Activated CD4-positive, alpha-beta T cell treated with anti-CD3 and anti-CD28 coated beads, Interleukin-2, amount 10 ng/mL, durations not matched to agents 24 days and 14 days (primary cell): ENCODE data around the gene OTUD1. TPM values are rescaled to one million over a fixed set of nuclear protein-coding genes. Genes with fewer than 3 reads are reported as not detected.
A peak's percentile ranks its signal among the peaks of the same experiment; 100 is the strongest.

Experiments
- DNase-seq: peaks from one replicate; pipeline ENCODE4 v3.0.0; 2022
- H3K27ac Mint-ChIP-seq: one replicate; pipeline ENCODE4 v1.8.0; 2022; ENCODE audit warnings: mild to moderate bottlenecking, mixed read lengths
- H3K27me3 Mint-ChIP-seq: one replicate; pipeline ENCODE4 v1.8.0; 2022; ENCODE audit warnings: mixed read lengths
- H3K36me3 Mint-ChIP-seq: one replicate; pipeline ENCODE4 v1.8.0; 2022; ENCODE audit warnings: low read depth, mild to moderate bottlenecking, mixed read lengths
- H3K4me1 Mint-ChIP-seq: one replicate; pipeline ENCODE4 v1.8.0; 2021; ENCODE audit warnings: mixed read lengths
- H3K4me3 Mint-ChIP-seq: one replicate; pipeline ENCODE4 v1.8.0; 2022; ENCODE audit warnings: mild to moderate bottlenecking, moderate library complexity, mixed read lengths
- H3K9me3 Mint-ChIP-seq: one replicate; pipeline ENCODE4 v1.8.0; 2021; ENCODE audit warnings: mixed read lengths
- intact Hi-C: fragments of 100-400 bp; cut with micrococcal nuclease; formaldehyde crosslinking; loops from one replicate; pipeline ENCODE4 v1.15.1; 2023
- total RNA-seq: library from RNA; stranded (reverse); gene quantifications from 2 replicates; pipeline ENCODE4 v1.2.3, GENCODE V29; 2022

The OTUD1 gene
- total RNA-seq, 1 donor from 2014 or later: 12.6 TPM

DNA sequence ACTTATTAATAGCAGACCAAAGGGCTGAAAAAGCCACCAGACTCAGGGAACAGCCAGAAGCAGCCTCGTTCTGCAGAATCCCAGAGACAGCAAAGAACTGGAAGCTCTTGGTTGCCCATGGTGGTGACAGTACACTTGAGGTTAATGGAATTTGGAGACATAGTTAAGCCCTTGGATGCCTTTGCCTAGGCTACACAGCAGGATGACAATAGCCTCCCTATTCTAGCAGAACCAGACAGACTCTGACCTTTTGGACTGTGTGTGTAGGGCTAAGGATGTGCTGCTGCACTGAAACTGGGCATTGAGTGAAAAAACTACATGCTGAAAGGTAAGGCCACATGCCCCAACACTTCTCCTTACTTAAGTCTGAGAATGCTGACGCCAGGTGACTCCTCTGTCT, 22.7 kb downstream of the OTUD1 start:
- Mint-ChIP-seq H3K9me3 (peaks cover 6% of the 10 kb centered on the region), H3K4me1 (peaks cover 4% of the 10 kb centered on the region), H3K36me3 (no peaks in the 10 kb centered on the region), H3K4me3 (no peak overlapping the region), H3K27ac (no peak overlapping the region), H3K27me3 (peaks cover 1% of the 10 kb centered on the region)
- intact Hi-C loops: no loop called here
- no peak for DNase-seq

GRCh38 chr10:23467012-23467411, 28.1 kb downstream of the OTUD1 start:
- no peak overlapping the region for H3K27ac Mint-ChIP-seq

GRCh38 chr10:23467548-23467947, 28.7 kb downstream of the OTUD1 start:
- peaks cover 2% of the 10 kb centered on the region for H3K4me1 Mint-ChIP-seq
- no peak overlapping the region for H3K4me3 Mint-ChIP-seq
- DNase-seq: no peak
- H3K27ac Mint-ChIP-seq: no peak overlapping the region
- intact Hi-C loops: no loop called here
- H3K36me3 Mint-ChIP-seq: no peaks in the 10 kb centered on the region
- peaks cover 22% of the 10 kb centered on the region for H3K27me3 Mint-ChIP-seq
- H3K9me3 Mint-ChIP-seq: no peaks in the 10 kb centered on the region

More at GRCh38 chr10:23467012-23467411, 28.1 kb downstream of the OTUD1 start:
- Mint-ChIP-seq H3K4me1 (peaks cover 2% of the 10 kb centered on the region), H3K36me3 (no peaks in the 10 kb centered on the region), H3K9me3 (no peaks in the 10 kb centered on the region), H3K4me3 (no peak overlapping the region), H3K27me3 (peaks cover 22% of the 10 kb centered on the region)
- intact Hi-C loops: no loop called here
- DNase-seq: no peak

- H3K9me3 Mint-ChIP-seq: no peaks in the 10 kb centered on the region
- intact Hi-C loops: no loop called here
- peaks cover 22% of the 10 kb centered on the region for H3K27me3 Mint-ChIP-seq
- no peak for DNase-seq
- no peak overlapping the region for H3K27ac Mint-ChIP-seq
- no peak overlapping the region for H3K4me3 Mint-ChIP-seq
- peaks cover 3% of the 10 kb centered on the region for H3K4me1 Mint-ChIP-seq
- no peaks in the 10 kb centered on the region for H3K36me3 Mint-ChIP-seq
Observed at GRCh38 chr10:23469596-23470237, 30.8 kb downstream of the OTUD1 start.

DNA sequence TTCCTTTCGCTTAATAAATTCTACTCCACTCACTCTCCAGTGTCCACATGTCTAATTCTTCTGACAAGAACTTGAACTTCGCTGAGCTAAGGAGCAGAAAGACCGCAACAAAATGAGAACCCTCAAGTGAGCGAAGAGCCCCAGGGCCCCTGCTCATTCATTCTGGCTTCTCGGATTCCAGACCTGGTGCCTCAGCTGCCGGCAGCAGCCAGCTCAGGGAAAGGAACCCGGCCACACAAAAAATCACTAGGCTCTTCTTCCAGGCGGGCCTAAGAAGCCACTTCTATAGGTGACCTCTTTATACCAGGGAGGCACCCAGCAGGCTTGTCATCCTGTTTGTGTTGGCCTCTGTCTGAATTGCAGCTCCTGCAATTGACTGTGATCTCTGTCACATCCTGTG, 33.3 kb downstream of the OTUD1 start:
- no peak for DNase-seq
- H3K27me3 Mint-ChIP-seq: peaks cover 21% of the 10 kb centered on the region
- no peak overlapping the region for H3K4me3 Mint-ChIP-seq
- intact Hi-C loops: no loop called here
- peaks cover 3% of the 10 kb centered on the region for H3K9me3 Mint-ChIP-seq
- H3K36me3 Mint-ChIP-seq: no peaks in the 10 kb centered on the region
- no peak overlapping the region for H3K27ac Mint-ChIP-seq
- H3K4me1 Mint-ChIP-seq: peaks cover 4% of the 10 kb centered on the region

DNA sequence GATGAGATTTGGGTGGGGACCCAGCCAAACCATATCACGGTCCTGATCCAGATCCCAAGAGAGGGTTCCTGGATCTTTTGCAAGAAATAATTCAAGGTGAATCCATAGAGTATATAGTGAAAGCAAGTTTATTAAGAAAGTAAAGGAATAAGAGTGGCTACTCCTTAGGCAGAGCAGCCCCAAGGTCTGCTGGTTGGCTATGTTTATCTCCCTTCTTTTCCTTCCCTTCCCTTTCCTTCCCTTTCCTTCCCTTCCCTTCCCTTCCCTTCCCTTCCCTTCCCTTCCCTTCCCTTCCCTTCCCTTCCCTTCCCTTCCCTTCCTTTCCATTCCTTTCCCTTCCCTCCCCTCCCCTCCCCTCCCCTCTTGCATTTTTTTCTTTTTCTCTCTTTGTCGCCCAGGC, 35.2 kb downstream of the OTUD1 start:
- Mint-ChIP-seq H3K4me1 (peaks cover 4% of the 10 kb centered on the region), H3K27me3 (peaks cover 12% of the 10 kb centered on the region), H3K9me3 (peaks cover 3% of the 10 kb centered on the region), H3K27ac (no peak overlapping the region), H3K36me3 (no peaks in the 10 kb centered on the region), H3K4me3 (no peak overlapping the region)
- DNase-seq: no peak
- intact Hi-C loops: no loop called here

DNA sequence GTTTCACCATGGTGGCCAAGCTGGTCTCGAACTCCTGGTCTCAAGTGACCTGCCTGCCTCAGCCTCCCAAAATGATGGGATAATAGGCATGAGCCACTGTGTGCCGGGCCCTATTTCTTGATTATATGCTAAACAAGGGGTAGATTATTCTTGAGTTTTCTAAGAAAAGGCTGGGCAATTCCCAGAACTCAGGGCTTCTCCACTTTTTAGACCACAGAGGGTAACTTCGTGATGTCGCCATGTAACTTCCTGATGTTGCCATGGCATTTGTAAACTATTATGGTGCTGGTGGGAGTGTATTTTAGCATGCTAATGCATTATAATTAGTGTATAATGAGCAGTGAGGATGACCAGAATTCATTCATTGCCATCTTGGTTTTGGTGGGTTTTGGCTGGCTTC, 35.8 kb downstream of the OTUD1 start:
- Mint-ChIP-seq H3K27ac (no peak overlapping the region), H3K4me1 (peaks cover 2% of the 10 kb centered on the region), H3K4me3 (no peak overlapping the region), H3K9me3 (peaks cover 3% of the 10 kb centered on the region), H3K27me3 (peaks cover 12% of the 10 kb centered on the region), H3K36me3 (no peaks in the 10 kb centered on the region)
- DNase-seq: no peak
- intact Hi-C loops: no loop called here

DNA sequence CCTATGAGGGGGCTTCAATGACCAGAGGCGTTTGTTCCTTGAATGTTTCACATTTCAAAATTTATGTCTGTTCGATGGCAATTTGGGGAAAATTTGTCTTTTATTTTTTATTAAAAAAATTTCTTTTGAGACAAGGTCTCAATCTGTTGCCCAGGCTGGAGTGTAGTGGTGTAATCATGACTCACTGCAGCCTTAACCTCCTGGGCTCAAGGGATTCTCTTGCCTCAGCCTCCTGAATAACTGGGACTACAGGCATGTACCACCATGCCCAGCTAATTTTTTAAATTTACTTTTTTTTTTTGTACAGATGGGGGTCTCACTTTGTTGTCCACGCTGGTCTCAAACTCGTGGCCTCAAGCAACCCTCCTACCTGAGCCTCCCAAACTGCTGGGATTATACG, 39.7 kb downstream of the OTUD1 start:
- Mint-ChIP-seq H3K27me3 (peaks cover 4% of the 10 kb centered on the region), H3K27ac (no peak overlapping the region), H3K4me3 (no peak overlapping the region), H3K4me1 (peaks cover 2% of the 10 kb centered on the region), H3K36me3 (no peaks in the 10 kb centered on the region), H3K9me3 (peaks cover 3% of the 10 kb centered on the region)
- intact Hi-C loops: no loop called here
- no peak for DNase-seq

DNA sequence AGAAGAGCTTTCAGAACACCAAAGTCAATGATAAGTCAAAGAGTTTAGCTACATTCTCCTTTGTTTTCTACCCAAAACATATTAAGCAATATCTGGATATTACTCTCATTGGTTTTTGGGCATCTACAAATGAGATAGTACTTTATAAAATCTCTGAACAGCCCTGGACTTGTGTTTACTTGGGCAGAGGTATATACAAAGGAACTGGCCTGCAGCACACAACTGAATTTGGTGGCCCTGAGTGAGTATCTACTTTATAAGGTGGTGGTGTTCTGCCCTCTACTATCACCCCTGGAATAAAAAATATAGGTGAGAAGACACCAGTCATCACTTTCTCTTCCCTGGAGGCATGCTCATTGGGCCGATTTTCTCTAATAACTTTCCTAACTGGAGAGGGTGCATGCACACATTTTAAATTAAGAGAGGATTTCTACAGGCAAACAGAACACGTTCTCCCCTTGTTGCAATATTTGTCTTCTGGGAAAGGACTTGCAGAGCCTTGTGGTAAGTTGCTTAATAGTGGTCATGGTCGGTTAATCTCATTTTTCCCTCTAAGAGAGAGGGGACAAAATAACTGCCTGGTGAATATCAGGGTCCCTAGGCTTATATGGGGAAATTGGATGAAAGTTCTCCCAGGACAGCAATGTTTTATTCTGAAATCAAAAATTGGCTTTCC, 41.1 kb downstream of the OTUD1 start:
- intact Hi-C loops: no loop called here
- DNase-seq: no peak
- Mint-ChIP-seq H3K4me1 (no peaks in the 10 kb centered on the region), H3K9me3 (peaks cover 3% of the 10 kb centered on the region), H3K27me3 (peaks cover 4% of the 10 kb centered on the region), H3K36me3 (no peaks in the 10 kb centered on the region), H3K4me3 (no peak overlapping the region), H3K27ac (no peak overlapping the region)

GRCh38 chr10:23481363-23481961, 42.6 kb downstream of the OTUD1 start:
- H3K27me3 Mint-ChIP-seq: peaks cover 4% of the 10 kb centered on the region
- H3K4me3 Mint-ChIP-seq: no peak overlapping the region
- no peaks in the 10 kb centered on the region for H3K4me1 Mint-ChIP-seq
- intact Hi-C loops: no loop called here
- no peak for DNase-seq
- no peak overlapping the region for H3K27ac Mint-ChIP-seq
- no peaks in the 10 kb centered on the region for H3K36me3 Mint-ChIP-seq
- H3K9me3 Mint-ChIP-seq: no peaks in the 10 kb centered on the region

GRCh38 chr10:23490115-23490514, 51.2 kb downstream of the OTUD1 start:
- no peaks in the 10 kb centered on the region for H3K4me1 Mint-ChIP-seq
- H3K36me3 Mint-ChIP-seq: no peaks in the 10 kb centered on the region
- DNase-seq: peak; percentile 17
- H3K27ac Mint-ChIP-seq: no peak overlapping the region
- intact Hi-C loops: no loop called here
- no peaks in the 10 kb centered on the region for H3K9me3 Mint-ChIP-seq
- H3K27me3 Mint-ChIP-seq: peaks cover 10% of the 10 kb centered on the region
- H3K4me3 Mint-ChIP-seq: no peak overlapping the region

Other genes with a start within 250 kb of the OTUD1 start
- not detected in 2 replicates for gene PTF1A, start 246.8 kb upstream of the OTUD1 start, total RNA-seq
- 0.07 and 0.16 TPM in 2 replicates for gene C10orf67, start 94.3 kb upstream of the OTUD1 start, total RNA-seq